Renal cortex interstitium (tissue), 11 donors: Measurements from ENCODE around the gene MS4A5. TPM values are rescaled to one million over a fixed set of nuclear protein-coding genes. Genes with fewer than 3 reads are reported as not detected.

Source experiments
- DNase-seq, 11 donors: peaks; one replicate each; pipeline ENCODE4 v3.0.0-alpha.2; 2013; ENCODE audit warnings: low read depth in 9 of 11, low spot score in 4 of 11; ENCODE audit errors: extremely low read depth in 1 of 11
- polyA plus RNA-seq, 3 donors: library from polyadenylated mRNA; unstranded; fragments of 120-200 nt; gene quantifications; one replicate each; pipeline ENCODE4 v1.2.1, GENCODE V29; 2013; ENCODE audit not compliant: insufficient read length in 3 of 3

MS4A5 gene
- polyA plus RNA-seq, 3 donors = 0.23 to 0.44 TPM; not detected in 1

DNA sequence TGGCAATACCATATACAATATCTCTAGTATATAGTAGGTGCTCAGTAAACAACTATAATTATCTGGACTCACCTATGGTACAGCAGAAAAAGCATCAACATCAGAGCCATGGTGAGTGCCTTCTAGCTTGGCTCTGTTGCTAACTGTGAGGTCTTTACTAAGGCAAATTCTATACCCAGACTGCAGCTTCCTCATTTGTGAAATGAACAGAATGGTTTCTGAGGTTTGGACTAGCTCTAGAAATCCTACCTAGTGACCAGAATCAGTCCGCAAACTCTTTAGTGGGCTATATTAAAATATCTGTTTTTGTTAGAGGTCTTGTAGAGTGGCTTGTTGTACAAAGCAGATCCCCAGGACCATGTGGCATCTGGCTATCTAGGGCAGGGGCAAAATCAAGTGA lies 30.0 kb downstream of the MS4A5 start:
- DNase-seq = no peak

DNA sequence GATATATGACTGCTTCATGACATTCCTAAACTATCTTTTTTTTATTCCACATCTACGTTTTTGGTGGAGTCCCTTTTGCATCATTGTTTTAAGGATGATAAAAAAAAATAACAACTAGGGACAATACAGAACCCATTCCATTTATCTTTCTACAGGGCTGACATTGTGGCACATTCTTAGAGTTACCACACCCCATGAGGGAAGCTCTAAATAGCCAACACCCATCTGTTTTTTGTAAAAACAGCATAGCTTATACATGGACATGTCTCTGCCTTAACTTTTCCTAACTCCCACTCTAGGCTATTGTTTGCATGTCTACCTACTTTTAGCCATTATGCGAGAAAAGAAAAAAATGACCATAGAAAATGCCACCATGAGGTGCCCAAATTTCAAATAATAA lies 39.5 kb downstream of the MS4A5 start:
- no peak for DNase-seq

DNA sequence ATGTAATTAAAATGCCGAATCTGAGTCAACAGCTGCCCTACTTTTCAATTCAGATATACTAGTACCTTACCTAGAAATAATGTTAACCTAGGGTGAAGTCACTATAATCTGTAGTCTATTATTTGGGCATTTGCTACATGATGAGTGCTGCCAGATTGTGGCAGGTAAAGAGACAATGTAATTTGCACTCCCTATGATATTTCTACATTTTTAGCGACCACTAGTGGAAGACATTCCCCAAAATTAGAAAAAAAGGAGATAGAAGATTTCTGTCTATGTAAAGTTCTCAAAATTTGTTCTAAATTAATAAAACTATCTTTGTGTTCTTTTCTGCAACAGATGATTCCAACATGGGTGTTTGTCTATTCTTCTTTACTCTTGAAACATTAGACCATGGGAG lies 40.4 kb downstream of the MS4A5 start:
- DNase-seq = no peak

DNA sequence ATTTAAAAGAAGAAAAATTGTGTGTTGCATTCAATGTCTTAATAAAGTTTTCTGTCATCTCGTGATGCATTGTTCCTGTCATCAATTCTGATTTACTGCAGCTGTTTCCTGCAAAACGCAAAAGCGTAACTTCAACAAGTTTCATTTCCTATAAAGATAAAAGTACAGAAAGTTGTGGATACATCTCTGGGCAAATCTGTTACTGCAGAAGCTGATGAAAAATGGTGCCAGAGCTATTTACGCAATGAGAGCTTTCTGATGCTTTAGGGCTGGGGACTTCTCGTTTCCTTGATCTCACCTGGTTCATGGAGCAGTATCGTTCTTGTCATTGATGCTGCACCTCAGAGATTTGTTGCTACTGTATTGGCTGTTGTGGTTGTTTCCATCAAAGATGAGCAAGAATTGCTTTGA lies 47.7 kb downstream of the MS4A5 start:
- DNase-seq = no peak

DNA sequence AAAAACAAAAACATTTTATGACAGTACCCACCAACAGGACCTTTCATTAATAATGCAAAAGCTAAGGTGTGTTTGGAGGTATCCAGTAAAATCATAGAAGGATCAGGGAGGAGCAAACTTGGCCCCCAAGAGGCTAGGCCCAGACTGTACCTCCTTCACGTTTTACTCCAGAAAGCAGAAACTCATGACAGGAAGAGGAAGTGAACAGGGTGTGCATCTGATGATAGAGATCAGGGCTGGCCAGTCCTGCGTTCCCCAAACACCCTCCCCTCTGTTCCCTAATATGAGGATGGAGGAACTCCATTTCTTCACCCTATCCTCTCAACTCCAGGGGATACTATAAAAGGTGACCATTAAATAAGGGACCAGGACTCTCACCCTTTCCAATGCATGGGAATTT lies 53.0 kb downstream of the MS4A5 start:
- no peak for DNase-seq

DNA sequence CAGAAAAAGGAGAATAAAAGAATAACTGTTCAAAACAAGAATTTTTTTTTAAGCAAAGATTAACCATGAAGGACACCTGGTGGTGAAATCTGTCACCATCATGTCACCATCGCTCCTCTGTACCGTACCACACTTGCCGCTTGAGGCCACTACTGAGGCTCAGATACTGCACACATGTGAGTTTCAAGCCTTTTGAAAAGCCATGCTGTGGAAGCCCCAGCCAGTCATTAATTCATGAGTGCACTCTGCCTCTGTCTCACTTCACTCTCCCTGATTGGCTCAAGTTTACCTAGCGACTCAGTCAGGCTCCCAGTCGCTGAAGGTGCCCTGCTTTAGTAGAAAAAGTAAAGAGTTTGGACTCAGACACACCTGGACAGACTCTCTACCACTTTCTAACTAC lies 56.6 kb downstream of the MS4A5 start:
- DNase-seq = no peak

DNA sequence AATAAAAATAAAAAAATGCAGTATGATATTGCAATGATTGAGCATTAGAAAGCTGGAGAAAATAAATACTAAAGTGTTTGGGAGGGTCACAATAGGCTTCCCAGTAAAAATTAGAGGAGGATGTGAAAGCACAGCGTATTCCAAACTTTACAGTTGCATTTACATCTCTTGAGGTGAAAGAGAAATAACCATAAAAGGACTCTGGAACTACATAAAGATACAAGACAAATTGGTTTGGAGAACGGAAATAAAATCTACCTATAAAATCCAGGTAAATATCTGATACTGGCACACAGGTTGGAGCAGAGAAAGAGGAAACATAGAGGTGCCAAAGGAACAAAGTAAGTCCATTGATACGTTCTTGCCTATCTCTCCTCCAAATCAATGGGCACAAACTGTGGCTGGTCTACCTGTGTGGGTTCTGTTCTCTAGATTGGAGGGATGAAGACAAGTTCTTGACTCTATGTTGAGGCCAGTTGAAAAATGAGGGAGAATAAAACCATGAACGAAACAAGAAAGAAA lies 63.2 kb downstream of the MS4A5 start, which contains the start of gene MS4A12:
TSS of gene MS4A12 (plus strand) at position 291 of the 522 bp plus-strand sequence. CDS start 4,541 bp downstream, outside the sequence.
- no peak for DNase-seq

DNA sequence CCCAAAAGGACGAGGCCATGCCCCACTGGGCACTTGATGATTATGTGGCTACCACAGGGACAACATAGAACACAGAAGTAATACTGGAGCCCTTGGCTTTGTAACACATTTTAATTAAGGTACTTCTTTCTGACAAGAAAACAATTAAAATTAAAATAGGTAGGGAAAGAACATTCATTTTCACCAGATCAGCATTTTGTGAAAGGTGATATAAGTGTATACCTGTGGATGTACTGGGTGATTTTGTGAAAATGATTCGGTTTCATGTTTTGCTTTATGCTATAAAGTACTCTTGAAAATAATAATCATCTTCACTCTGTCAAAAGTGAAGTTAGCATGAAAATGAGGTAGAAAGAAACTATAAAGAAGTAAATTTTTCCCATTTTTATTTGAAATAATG lies 64.1 kb downstream of the MS4A5 start:
- no peak for DNase-seq

Other genes starting within 250 kb of the MS4A5 start
- 10 to 100 TPM; 16.9 to 21.1 (median 17.5) TPM for gene MS4A6A, start 246.5 kb upstream of the MS4A5 start, polyA plus RNA-seq
- gene MS4A4E, start 186.4 kb upstream of the MS4A5 start, polyA plus RNA-seq = 1 to 10 TPM in 1 of 3 donors, under 1 TPM in 2; 0.42 to 1.5 (median 0.72) TPM
- gene MS4A4A, start 148.9 kb upstream of the MS4A5 start, polyA plus RNA-seq = 10 to 100 TPM in 1 of 3 donors, 1 to 10 TPM in 2; 7.5 to 10.1 (median 8.0) TPM
- gene MS4A6E, start 102.3 kb upstream of the MS4A5 start, polyA plus RNA-seq = not detected
- gene MS4A7, start 51.0 kb upstream of the MS4A5 start, polyA plus RNA-seq = 10 to 100 TPM in 1 of 3 donors, 1 to 10 TPM in 2; 6.0 to 16.1 (median 6.8) TPM
- under 1 TPM; 0.09 to 0.32 (median 0.27) TPM for gene MS4A14, start 33.1 kb upstream of the MS4A5 start, polyA plus RNA-seq
- under 1 TPM; 0.31 to 0.54 (median 0.50) TPM for gene MS4A1, start 26.3 kb downstream of the MS4A5 start, polyA plus RNA-seq
- gene MS4A12, start 63.2 kb downstream of the MS4A5 start, polyA plus RNA-seq = not detected
- gene MS4A13, start 85.8 kb downstream of the MS4A5 start, polyA plus RNA-seq = not detected